Measurements from ENCODE around the gene PIWIL1.

PIWIL1 gene

GRCh38 chr12:130300090-130300489 is 37.6 kb upstream of the PIWIL1 start:
- no peak for DNase-seq (ENCODE audit: low read depth)
- no peak overlapping the region for H3K4me3 ChIP-seq (ENCODE audit: low read depth, low read length)
- TF ChIP-seq CTCF (IDR thresholded peaks at IDR 0.05; ENCODE audit: low read depth, low read length, missing control alignments) = no peak

DNA sequence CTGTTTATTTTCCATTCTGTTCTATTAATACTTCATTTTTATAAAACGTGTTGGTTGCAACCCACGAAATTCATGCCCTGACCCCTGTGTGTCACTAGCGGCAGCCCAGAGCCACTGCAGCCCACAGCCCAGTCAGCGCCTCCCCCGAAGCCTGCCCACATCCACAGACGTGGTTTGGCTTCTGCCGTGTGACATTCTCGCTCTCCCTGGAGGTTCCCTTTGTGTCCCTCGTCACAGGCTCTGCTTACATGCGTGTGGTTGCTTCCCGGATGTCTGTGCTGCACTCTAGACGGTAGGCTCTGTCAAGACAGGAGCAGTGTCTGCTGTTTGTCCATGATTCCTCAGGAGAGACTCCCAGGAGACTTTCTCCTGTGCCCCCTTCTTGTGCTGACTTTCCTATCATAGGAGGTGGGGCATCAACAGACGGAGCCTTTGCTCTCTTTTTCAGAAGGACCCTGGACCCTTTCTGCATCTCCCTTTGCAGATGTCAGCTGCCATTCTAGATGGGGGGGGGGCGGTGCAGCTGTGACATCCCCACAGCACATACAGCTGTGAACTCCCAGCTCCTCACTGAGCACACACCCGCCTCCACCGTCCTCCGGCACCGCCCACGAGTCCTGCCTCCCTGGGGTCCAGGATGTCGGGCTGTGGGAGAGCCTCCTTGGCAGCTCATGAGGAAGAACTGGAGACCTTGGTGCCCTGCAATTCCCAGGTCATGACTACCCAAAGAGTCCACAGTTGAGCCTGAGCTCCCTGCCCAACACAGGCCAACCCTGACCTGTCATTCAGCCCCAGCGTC is 36.8 kb upstream of the PIWIL1 start:
- TF ChIP-seq CTCF (IDR thresholded peaks at IDR 0.05; ENCODE audit: low read depth, low read length, missing control alignments) = no peak
- DNase-seq (ENCODE audit: low read depth) = no peak
- H3K4me3 ChIP-seq (ENCODE audit: low read depth, low read length) = no peak overlapping the region

- no peak overlapping the region for H3K4me3 ChIP-seq (ENCODE audit: low read depth, low read length)
- TF ChIP-seq CTCF (IDR thresholded peaks at IDR 0.05; ENCODE audit: low read depth, low read length, missing control alignments) = no peak
- DNase-seq (ENCODE audit: low read depth) = no peak
Observed at GRCh38 chr12:130301559-130301958, 36.1 kb upstream of the PIWIL1 start.

- no peak overlapping the region for H3K4me3 ChIP-seq (ENCODE audit: low read depth, low read length)
- TF ChIP-seq CTCF (IDR thresholded peaks at IDR 0.05; ENCODE audit: low read depth, low read length, missing control alignments) = no peak
- DNase-seq (ENCODE audit: low read depth) = no peak
Observed at GRCh38 chr12:130303781-130304180, 33.9 kb upstream of the PIWIL1 start.

DNA sequence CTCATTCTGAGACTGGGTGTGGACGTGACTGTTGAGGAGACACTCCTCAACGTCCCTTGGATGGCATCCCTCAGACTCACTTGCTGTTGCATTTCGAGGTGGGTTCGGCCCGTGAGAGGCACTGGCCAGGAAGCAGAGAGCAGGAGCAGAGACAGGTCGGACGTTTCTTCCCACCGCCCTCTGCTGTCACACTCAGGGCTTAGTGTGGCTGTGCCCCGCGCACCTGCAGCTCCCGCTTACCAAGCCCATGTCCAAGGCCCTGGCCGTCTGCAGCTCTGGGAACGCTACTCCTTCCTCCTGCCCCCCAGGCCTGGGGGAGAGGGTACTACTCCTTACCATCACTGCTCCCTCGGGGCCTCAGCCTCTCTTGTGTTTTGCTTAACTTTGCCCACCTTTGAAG is 29.8 kb upstream of the PIWIL1 start:
- TF ChIP-seq CTCF (IDR thresholded peaks at IDR 0.05; ENCODE audit: low read depth, low read length, missing control alignments) = no peak
- no peak overlapping the region for H3K4me3 ChIP-seq (ENCODE audit: low read depth, low read length)
- no peak for DNase-seq (ENCODE audit: low read depth)

GRCh38 chr12:130308393-130308792 is 29.3 kb upstream of the PIWIL1 start:
- no peak for TF ChIP-seq CTCF (IDR thresholded peaks at IDR 0.05; ENCODE audit: low read depth, low read length, missing control alignments)
- no peak for DNase-seq (ENCODE audit: low read depth)
- H3K4me3 ChIP-seq (ENCODE audit: low read depth, low read length) = no peak overlapping the region

- no peak for TF ChIP-seq CTCF (IDR thresholded peaks at IDR 0.05; ENCODE audit: low read depth, low read length, missing control alignments)
- DNase-seq (ENCODE audit: low read depth) = no peak
Observed at GRCh38 chr12:130316251-130316650, 21.4 kb upstream of the PIWIL1 start.

More at GRCh38 chr12:130316251-130316650, 21.4 kb upstream of the PIWIL1 start:
- H3K4me3 ChIP-seq (ENCODE audit: low read depth, low read length) = no peak overlapping the region

All from GM12864 (cell line).